ENCODE data around the gene CLSTN3. TPM values are rescaled to one million over a fixed set of nuclear protein-coding genes. Genes with fewer than 3 reads are reported as not detected.

Gene CLSTN3
- total and polyA plus RNA-seq, 2 of the 13 experiments (the other 11 are each of a cell fraction or from before 2014, with no cell fraction given): 26.2 to 94.1 TPM

- 0 out of 2 replicates have a peak, but pooled peaks have one; percentile 71 for TF ChIP-seq MZF1 (CRISPR knock-in tag; IDR thresholded peaks at IDR 0.05; ENCODE audit: borderline replicate concordance)
- peak; percentile 41 for TF ChIP-seq TAF1 (CRISPR knock-in tag; IDR thresholded peaks at IDR 0.05)
- 0 out of 2 replicates have a peak, but pooled peaks have one; percentile 30 for TF ChIP-seq MIXL1 (CRISPR knock-in tag; IDR thresholded peaks at IDR 0.05)
- TF ChIP-seq ZNF737 (CRISPR knock-in tag; IDR thresholded peaks at IDR 0.05; ENCODE audit: borderline replicate concordance): peak; percentile 34; the same call in 1 of the 2 replicates
- TF ChIP-seq ELF1 (CRISPR knock-in tag; IDR thresholded peaks at IDR 0.05): 0 out of 2 replicates have a peak, but pooled peaks have one; percentile 5
- no peak for TF ChIP-seq SOX6 (IDR thresholded peaks at IDR 0.05)
- peak; percentile 71 for TF ChIP-seq SOX6 (CRISPR knock-in tag; IDR thresholded peaks at IDR 0.05)
- TF ChIP-seq ZBTB26 (CRISPR knock-in tag; IDR thresholded peaks at IDR 0.05; ENCODE audit: borderline replicate concordance): 0 out of 2 replicates have a peak, but pooled peaks have one; percentile 33
- TF ChIP-seq ZNF768 (CRISPR knock-in tag; IDR thresholded peaks at IDR 0.05): peak; percentile 39; the same call in 1 of the 2 replicates
- TF ChIP-seq SNAPC5 (CRISPR knock-in tag; IDR thresholded peaks at IDR 0.05; ENCODE audit: borderline replicate concordance): no peak
- TF ChIP-seq HNF4G (IDR thresholded peaks at IDR 0.05; ENCODE audit: borderline replicate concordance, low read depth, low read length): peak; percentile 96
- TF ChIP-seq HNF4G (CRISPR knock-in tag; IDR thresholded peaks at IDR 0.05; ENCODE audit: borderline replicate concordance, low read depth): peak; percentile 87
- TF ChIP-seq JUND (CRISPR knock-in tag; IDR thresholded peaks at IDR 0.05): no peak
- TF ChIP-seq ZFP91 (CRISPR knock-in tag; IDR thresholded peaks at IDR 0.05; ENCODE audit: borderline replicate concordance): peak; percentile 35
- TF ChIP-seq KLF11 (CRISPR knock-in tag; IDR thresholded peaks at IDR 0.05): no peak
- TF ChIP-seq ZNF512B (CRISPR knock-in tag; IDR thresholded peaks at IDR 0.05; ENCODE audit: borderline replicate concordance): 0 out of 2 replicates have a peak, but pooled peaks have one; percentile 87
- TF ChIP-seq HNF4A (CRISPR knock-in tag; IDR thresholded peaks at IDR 0.05): peak; percentile 97
- peak; percentile 14; the same call in 1 of the 2 replicates for TF ChIP-seq FOXK1 (CRISPR knock-in tag; IDR thresholded peaks at IDR 0.05; ENCODE audit: borderline replicate concordance, low read depth)
- peak; percentile 32; the same call in 1 of the 2 replicates for TF ChIP-seq ZNF780A (CRISPR knock-in tag; IDR thresholded peaks at IDR 0.05)
- TF ChIP-seq KDM6A (CRISPR knock-in tag; IDR thresholded peaks at IDR 0.05; ENCODE audit: low read depth): peak; percentile 63
- no peak for TF ChIP-seq ZNF644 (CRISPR knock-in tag; IDR thresholded peaks at IDR 0.05; ENCODE audit: low read depth)
- no peak for TF ChIP-seq SMC3 (IDR thresholded peaks at IDR 0.05; ENCODE audit: low read length)
- no peak; the same call in 1 of the 2 replicates for TF ChIP-seq ZFP1 (CRISPR knock-in tag; IDR thresholded peaks at IDR 0.05)
- 0 out of 2 replicates have a peak, but pooled peaks have one; percentile 54 for TF ChIP-seq BORCS8-MEF2B (CRISPR knock-in tag; IDR thresholded peaks at IDR 0.05)
These were observed 2.1 kb upstream of the CLSTN3 start (continued) for GRCh38 chr12:7127916-7128626.

All from HepG2 (cell line).